NCI-H1417 treated with DMSO at 0.1 percent for 48 hours (cell line): ENCODE results near the gene MFRP.

Source experiments
- DNase-seq: peaks from one replicate; lab custom pipeline; 2025; lab: John Stamatoyannopoulos, UW

MFRP gene

GRCh38 chr11:119359365-119360214, 13.1 kb upstream of the MFRP start:
- DNase-seq: no peak

- DNase-seq: no peak
Observed at GRCh38 chr11:119357074-119357473, 10.6 kb upstream of the MFRP start.

- no peak for DNase-seq
Observed at GRCh38 chr11:119356349-119357031, 10.0 kb upstream of the MFRP start.

GRCh38 chr11:119355091-119355843, 8.8 kb upstream of the MFRP start:
- no peak for DNase-seq

- peak; percentile 85 for DNase-seq
Observed at GRCh38 chr11:119352857-119353260, 6.4 kb upstream of the MFRP start.

GRCh38 chr11:119351232-119351631, 4.7 kb upstream of the MFRP start:
- no peak for DNase-seq

- DNase-seq: no peak
Observed at GRCh38 chr11:119350302-119350701, 3.8 kb upstream of the MFRP start.

- DNase-seq: no peak
Observed at GRCh38 chr11:119347940-119348605, 1.6 kb upstream of the MFRP start.

GRCh38 chr11:119347242-119347641, 737 bp upstream of the MFRP start:
- DNase-seq: no peak

- DNase-seq: no peak
Observed at GRCh38 chr11:119345685-119346084, 820 bp downstream of the MFRP start.

- DNase-seq: no peak
Observed at GRCh38 chr11:119344291-119345010, 2.1 kb downstream of the MFRP start.

- no peak for DNase-seq
Observed at GRCh38 chr11:119343726-119344125, 2.8 kb downstream of the MFRP start.

GRCh38 chr11:119342362-119343130, 4.0 kb downstream of the MFRP start:
- DNase-seq: no peak

GRCh38 chr11:119342023-119342300, 4.5 kb downstream of the MFRP start:
- DNase-seq: no peak

- no peak for DNase-seq
Observed at GRCh38 chr11:119341222-119342022, 5.1 kb downstream of the MFRP start.

GRCh38 chr11:119340335-119341221, 5.9 kb downstream of the MFRP start, which contains the start of gene C1QTNF5:
Gene C1QTNF5, minus strand, starts transcription at chr11:119340883. Its CDS starts 486 bp downstream, at chr11:119340397.
- DNase-seq: no peak

GRCh38 chr11:119339589-119340334, 6.7 kb downstream of the MFRP start:
- no peak for DNase-seq

GRCh38 chr11:119338965-119339588, 7.4 kb downstream of the MFRP start:
- DNase-seq: no peak
